HepG2 (cell line): ENCODE data around the gene C11orf54. TPM values are rescaled to one million over a fixed set of nuclear protein-coding genes. Genes with fewer than 3 reads are reported as not detected.

Experiments used
- BRF2 ChIP-seq: sonication (generic); formaldehyde crosslinking; IDR thresholded peaks from 2 replicates; pipeline ENCODE4 v1.8.1; 2022; ENCODE audit warnings: mild to moderate bottlenecking, missing genetic modification reagents
- KAT7 ChIP-seq: IDR thresholded peaks from 2 replicates; pipeline ENCODE4 v1.6.1; 2018; ENCODE audit warnings: borderline replicate concordance, missing compliant biosample characterization
- KMT2B ChIP-seq: IDR thresholded peaks from 2 replicates; pipeline ENCODE4 v1.6.1; 2016; ENCODE audit warnings: missing genetic modification reagents, missing compliant biosample characterization
- MIER3 ChIP-seq: IDR thresholded peaks from 2 replicates; pipeline ENCODE4 v1.6.1; 2016; ENCODE audit warnings: missing compliant biosample characterization, borderline replicate concordance
- NCOA1 ChIP-seq: sonication (generic); formaldehyde crosslinking; IDR thresholded peaks from 2 replicates; pipeline ENCODE4 v1.9.0; 2021; ENCODE audit warnings: missing genetic modification reagents
- POLR2AphosphoS5 ChIP-seq: IDR thresholded peaks from 2 replicates; pipeline ENCODE4 v1.6.1; 2012; ENCODE audit warnings: low read depth, low read length
- RBFOX2 ChIP-seq: fragments of 200-400 bp; formaldehyde crosslinking; IDR thresholded peaks from 2 replicates; pipeline ENCODE4 v1.6.1; 2017; ENCODE audit warnings: low read depth, mild to moderate bottlenecking, low read length
- RXRB ChIP-seq: IDR thresholded peaks from 2 replicates; pipeline ENCODE4 v1.6.1; 2016; ENCODE audit warnings: borderline replicate concordance, missing genetic modification reagents, missing compliant biosample characterization
- UBTF ChIP-seq: sonication (generic); formaldehyde crosslinking; IDR thresholded peaks from 2 replicates; pipeline ENCODE4 v1.4.0; 2020; ENCODE audit warnings: mild to moderate bottlenecking, missing genetic modification reagents
- ZBTB20 ChIP-seq: sonication (generic); formaldehyde crosslinking; IDR thresholded peaks from 2 replicates; pipeline ENCODE4 v1.8.1; 2023; ENCODE audit warnings: missing genetic modification reagents, low read depth, mild to moderate bottlenecking, borderline replicate concordance
- ZGPAT ChIP-seq: IDR thresholded peaks from 2 replicates; pipeline ENCODE4 v1.6.1; 2016; ENCODE audit warnings: mild to moderate bottlenecking
- ZMYM4 ChIP-seq: sonication (generic); formaldehyde crosslinking; IDR thresholded peaks from 2 replicates; pipeline ENCODE4 v1.8.1; 2023; ENCODE audit warnings: mild to moderate bottlenecking, missing genetic modification reagents
- ZNF354B ChIP-seq: sonication (generic); formaldehyde crosslinking; IDR thresholded peaks from 2 replicates; pipeline ENCODE4 v1.8.0; 2022; ENCODE audit warnings: mild to moderate bottlenecking, missing genetic modification reagents
- ZNF652 ChIP-seq: IDR thresholded peaks from 2 replicates; pipeline ENCODE4 v1.6.1; 2016; ENCODE audit warnings: low read depth, borderline replicate concordance
- ZSCAN21 ChIP-seq: sonication (generic); formaldehyde crosslinking; IDR thresholded peaks from 2 replicates; pipeline ENCODE4 v1.8.0; 2022; ENCODE audit warnings: mild to moderate bottlenecking, missing genetic modification reagents, moderate library complexity, borderline replicate concordance
- polyA plus RNA-seq, 8 experiments: library from polyadenylated mRNA; depleted of rRNA in 3 of 8; stranded (reverse) in 7 of 8; unstranded in 1 of 8; fragments of >200 nt; fragmentation: Illumina TruSeq in 4 of 8; extraction: Trizol in 4 of 8; gene quantifications; 2 replicates each; pipeline versions ENCODE4 v1.2.1 to v1.2.3, GENCODE V29; 2011 to 2016; ENCODE audit warnings: low read depth in 4 of 8, missing spikeins in 1 of 8, mixed read lengths in 1 of 8; ENCODE audit not compliant: insufficient read depth in 1 of 8
- total RNA-seq, 5 experiments: library from RNA; depleted of rRNA; stranded (reverse); fragments of >200 nt; fragmentation: Illumina TruSeq; extraction: Trizol; gene quantifications; 2 replicates each; pipeline ENCODE4 v1.2.3, GENCODE V29; 2016; ENCODE audit warnings: low read depth in 1 of 5
- TF ChIP-seq, protein P1 (sequence below): sonication (generic); formaldehyde crosslinking; IDR thresholded peaks from 2 replicates; pipeline ENCODE4 v1.5.0; 2020; ENCODE audit warnings: mild to moderate bottlenecking, missing genetic modification reagents
- TF ChIP-seq, protein P2 (sequence below): IDR thresholded peaks from 2 replicates; pipeline ENCODE4 v1.6.1; 2012; ENCODE audit warnings: inconsistent platforms

The C11orf54 gene
- total and polyA plus RNA-seq, 2 of the 13 experiments (the other 11 are each of a cell fraction or from before 2014, with no cell fraction given) = 42.7 to 50.1 TPM

DNA sequence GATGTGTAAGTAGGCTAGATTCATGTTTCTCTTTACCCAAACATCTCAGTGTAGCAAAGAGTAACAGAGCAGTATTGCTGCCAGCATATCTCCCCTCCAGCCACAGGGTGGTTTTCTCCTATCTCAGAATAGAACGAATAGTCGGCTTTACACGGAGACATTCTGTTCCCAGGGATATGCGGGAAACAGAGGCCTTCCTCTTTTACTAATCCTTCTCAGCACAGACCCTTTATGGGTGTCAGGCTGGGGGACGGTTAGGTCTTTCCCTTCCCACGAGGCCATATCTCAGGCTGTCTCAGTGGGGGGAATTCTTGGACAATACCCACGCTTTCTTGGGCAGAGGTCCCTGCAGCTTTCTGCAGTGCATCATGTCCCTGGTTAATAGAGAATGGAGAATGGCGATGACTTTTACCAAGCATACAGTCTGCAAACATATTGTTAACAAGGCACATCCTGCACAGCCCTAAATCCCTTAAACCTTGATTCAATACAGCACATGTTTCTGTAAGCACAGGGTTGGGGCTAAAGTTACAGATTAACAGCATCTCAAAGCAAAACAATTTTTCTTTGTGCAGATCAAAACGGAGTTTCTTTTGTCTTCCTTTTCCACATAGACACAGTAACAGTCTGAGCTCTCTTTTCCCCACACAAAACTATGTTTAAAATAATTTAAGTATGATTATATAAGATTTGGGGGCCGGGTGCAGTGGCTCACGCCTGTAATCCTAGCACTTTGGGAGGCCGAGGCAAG lies 3.7 kb downstream of the C11orf54 start (continued):
- TF ChIP-seq RBFOX2 (peak; percentile 63), KMT2B (0 out of 2 replicates have a peak, but pooled peaks have one; percentile 36), ZBTB20 (CRISPR knock-in tag) (peak; percentile 36; the same call in 1 of the 2 replicates), BRF2 (CRISPR knock-in tag) (0 out of 2 replicates have a peak, but pooled peaks have one; percentile 27), ZGPAT (CRISPR knock-in tag) (peak; percentile 79), POLR2AphosphoS5 (peak; percentile 51; the same call in 1 of the 2 replicates), RXRB (CRISPR knock-in tag) (peak; percentile 37; the same call in 1 of the 2 replicates), NCOA1 (CRISPR knock-in tag) (0 out of 2 replicates have a peak, but pooled peaks have one; percentile 12), KAT7 (peak; percentile 79), ZSCAN21 (CRISPR knock-in tag) (0 out of 2 replicates have a peak, but pooled peaks have one; percentile 27), ZNF652 (CRISPR knock-in tag) (peak; percentile 47; the same call in 1 of the 2 replicates), UBTF (CRISPR knock-in tag) (peak; percentile 32; the same call in 1 of the 2 replicates), ZNF354B (CRISPR knock-in tag) (0 out of 2 replicates have a peak, but pooled peaks have one; percentile 65), MIER3 (CRISPR knock-in tag) (peak; percentile 82; the same call in 1 of the 2 replicates), ZMYM4 (CRISPR knock-in tag) (peak; percentile 56; the same call in 1 of the 2 replicates)
- TF ChIP-seq, protein P1, sequence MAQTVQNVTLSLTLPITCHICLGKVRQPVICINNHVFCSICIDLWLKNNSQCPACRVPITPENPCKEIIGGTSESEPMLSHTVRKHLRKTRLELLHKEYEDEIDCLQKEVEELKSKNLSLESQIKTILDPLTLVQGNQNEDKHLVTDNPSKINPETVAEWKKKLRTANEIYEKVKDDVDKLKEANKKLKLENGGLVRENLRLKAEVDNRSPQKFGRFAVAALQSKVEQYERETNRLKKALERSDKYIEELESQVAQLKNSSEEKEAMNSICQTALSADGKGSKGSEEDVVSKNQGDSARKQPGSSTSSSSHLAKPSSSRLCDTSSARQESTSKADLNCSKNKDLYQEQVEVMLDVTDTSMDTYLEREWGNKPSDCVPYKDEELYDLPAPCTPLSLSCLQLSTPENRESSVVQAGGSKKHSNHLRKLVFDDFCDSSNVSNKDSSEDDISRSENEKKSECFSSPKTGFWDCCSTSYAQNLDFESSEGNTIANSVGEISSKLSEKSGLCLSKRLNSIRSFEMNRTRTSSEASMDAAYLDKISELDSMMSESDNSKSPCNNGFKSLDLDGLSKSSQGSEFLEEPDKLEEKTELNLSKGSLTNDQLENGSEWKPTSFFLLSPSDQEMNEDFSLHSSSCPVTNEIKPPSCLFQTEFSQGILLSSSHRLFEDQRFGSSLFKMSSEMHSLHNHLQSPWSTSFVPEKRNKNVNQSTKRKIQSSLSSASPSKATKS = 0 out of 2 replicates have a peak, but pooled peaks have one; percentile 40
- TF ChIP-seq, protein P2, sequence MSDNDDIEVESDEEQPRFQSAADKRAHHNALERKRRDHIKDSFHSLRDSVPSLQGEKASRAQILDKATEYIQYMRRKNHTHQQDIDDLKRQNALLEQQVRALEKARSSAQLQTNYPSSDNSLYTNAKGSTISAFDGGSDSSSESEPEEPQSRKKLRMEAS = peak; percentile 54
